SHP77 (cell line): Measurements from ENCODE around the gene TRNAU1AP.
A peak's percentile ranks its signal among the peaks of the same experiment; 100 is the strongest.
"Not testable (repeated sequence)": the region's sequence is repeated elsewhere in the genome, so short reads cannot be mapped to it uniquely, and the experiment has no call there.

Experiments
- DNase-seq, 2 experiments: peaks; one replicate each; lab custom pipeline; 2025; lab: John Stamatoyannopoulos, UW

The TRNAU1AP gene

DNA sequence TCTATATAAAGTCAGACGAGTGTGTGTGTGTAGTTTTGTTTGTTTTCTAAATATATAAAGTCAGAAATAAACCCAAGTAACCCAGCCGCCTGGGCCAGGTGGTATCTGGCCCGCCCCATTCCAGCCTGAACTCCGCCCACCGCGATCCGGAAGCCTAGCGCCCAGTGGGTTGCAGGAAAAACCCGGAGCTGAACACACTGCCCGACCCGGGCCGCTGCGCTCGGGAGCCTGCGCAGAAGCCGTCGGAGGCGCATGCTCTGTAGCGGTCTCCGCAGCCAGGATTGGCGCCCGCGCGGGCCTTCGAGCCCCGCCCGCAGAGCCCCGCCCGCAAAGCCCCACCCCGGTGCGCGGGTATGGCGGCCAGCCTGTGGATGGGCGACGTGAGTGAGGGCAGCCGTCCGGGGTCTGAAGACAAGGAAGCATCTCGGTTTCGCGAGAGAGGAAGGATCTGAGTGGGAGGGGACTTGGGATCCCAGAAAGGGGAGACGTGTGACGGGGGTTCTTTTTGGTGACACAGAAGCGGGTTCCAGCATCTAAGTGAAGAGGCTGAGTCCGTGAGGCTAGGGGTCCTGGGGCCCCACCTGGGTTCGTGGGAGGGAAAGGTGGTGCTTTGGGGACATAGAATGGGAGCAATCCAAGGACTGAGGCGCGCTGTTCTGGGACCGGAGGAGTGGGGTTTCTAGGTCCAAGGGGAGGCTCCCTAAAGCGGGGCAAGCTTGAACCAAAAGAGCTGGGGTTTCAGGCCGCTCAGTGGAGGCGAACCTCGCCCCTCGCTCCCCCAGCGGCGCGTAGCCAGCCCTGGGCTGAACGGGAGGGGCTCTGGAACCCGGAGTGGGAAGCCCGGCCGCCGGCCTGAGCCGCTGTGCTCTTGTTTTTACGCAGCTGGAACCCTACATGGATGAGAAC, at the start of gene TRNAU1AP:
TRNAU1AP (plus strand) TSS at position 328 of the 906 bp plus-strand sequence; CDS start at position 354, 26 bp downstream.
- DNase-seq: peak; percentile 93 to 95

DNA sequence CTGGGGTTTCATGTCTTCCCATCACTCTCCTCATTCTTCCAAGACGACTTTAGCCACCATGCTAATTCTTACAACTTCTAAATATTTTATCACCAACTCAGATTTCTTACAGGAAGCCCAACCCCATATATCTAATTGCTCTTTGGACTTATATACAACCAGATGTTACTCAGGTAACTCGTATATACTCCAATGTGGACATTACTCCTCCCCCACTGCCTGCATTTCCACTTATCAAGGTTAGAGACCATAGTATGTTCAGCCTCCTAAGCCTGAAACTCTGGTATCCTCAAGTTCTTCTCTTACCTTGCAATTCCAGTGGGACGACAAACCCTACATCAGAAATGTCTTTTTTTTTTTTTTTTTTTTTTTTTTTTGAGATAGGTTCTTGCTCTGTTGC, 49.8 kb upstream of the TRNAU1AP start:
- DNase-seq: no peak

DNA sequence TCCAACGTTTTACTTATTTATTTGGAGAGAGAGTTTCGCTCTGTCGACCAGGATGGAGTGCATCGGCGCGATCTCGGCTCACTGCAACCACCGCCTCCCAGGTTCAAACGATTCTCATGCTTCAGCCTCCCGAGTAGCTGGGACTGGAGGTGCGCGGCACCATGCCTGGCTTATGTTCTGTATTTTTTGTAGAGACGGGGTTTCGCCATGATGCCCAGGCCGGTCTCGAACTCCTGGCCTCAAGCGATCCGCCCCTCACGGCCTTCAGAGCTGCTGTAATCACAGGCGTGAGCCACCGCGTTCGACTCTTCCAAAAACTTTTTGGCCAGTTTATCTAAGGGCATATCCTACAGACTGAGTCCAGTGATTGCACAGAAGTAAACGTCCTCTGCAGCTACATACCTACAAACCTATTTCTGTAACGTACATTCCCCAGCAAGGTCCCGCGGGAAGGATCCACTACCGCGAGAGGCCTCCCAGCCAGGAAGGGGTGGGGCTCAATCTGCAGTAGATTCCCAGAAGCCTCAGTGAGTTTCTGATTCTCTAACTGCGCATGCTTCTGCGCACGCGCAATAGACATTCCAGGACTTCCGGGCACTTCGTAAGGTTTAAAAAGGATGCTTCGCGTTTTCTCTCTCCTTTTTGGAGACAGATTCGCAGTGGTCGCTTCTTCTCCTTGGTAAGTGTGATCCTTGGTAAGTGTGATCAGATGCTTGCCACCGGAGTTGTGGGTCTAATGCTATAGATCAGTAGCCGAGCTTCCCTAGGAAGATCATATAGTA, 47.3 kb upstream of the TRNAU1AP start, which contains the start of gene RCC1:
RCC1 (plus strand) TSS at position 638 of the 782 bp plus-strand sequence. CDS start 23,824 bp downstream, outside the sequence.
- peak; percentile 97 to 98 for DNase-seq

DNA sequence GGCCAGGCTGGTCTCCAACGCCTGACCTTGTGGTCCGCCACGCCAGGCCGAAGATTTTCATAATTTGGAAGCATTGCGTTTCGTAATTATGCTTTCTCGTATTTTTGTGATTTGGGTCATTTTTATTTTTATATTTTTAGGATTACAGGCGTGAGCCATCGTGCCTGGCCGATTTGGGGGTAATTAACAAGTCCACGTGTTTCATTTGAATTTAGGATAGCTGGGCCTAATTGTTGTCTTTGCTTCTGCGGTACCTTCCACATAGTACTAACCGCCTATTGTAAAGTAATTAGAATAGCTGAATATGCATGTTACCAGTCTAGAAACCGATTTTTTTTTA, 46.0 kb upstream of the TRNAU1AP start:
- DNase-seq: no peak

DNA sequence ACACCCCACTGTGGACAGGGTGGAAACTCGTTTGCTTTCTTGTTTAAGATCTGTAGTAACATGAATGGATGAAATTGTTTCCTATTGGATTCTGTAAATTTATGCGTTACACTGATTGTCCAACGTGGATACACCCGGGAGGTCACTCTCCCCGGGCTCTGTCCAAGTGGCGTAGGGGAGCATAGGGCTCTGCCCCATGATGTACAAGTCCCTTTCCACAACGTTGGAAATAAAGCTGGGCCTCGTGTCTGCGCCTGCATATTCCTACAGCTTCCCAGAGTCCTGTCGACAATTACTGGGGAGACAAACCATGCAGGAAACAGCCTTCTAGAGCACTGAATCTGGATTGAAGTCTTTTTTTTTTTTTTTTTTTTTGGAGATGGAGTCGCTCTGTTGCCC, 45.6 kb upstream of the TRNAU1AP start:
- no peak for DNase-seq

DNA sequence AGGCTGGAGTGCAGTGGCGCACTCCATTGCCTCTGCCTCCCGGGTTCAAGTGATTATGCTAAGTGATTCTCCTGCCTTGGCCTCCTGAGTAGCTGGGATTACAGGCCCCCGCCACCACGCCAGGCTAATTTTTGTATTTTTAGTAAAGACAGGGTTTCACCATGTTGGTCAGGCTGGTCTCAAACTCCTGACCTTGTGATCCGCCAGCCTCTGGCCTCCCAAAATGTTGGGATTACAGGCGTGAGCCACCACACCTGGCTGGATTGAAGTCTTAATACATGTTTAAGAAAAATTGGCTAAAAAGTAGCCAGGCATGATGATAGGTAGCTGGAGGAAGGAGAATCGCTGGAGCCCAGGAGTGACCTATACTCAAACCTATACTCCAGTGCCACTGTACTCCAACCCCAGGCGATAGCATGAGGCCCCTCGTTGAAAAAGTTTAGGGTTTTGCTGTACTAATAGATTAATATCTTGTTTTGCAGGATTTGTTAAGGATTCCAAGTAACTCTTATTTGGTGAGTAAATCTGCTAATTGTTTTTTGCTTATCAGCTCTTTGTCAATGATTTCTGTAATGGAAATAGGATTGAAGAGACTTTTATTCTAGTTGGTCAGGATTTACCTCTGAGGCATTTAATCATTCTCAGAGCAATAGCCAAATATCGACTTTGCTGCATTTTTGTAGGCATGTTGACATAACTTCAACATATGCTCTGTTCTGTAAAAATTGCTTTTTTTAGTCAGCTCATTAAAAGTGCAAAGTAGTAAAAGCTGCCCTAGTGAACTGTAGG, 45.0 kb upstream of the TRNAU1AP start:
- DNase-seq: no peak

DNA sequence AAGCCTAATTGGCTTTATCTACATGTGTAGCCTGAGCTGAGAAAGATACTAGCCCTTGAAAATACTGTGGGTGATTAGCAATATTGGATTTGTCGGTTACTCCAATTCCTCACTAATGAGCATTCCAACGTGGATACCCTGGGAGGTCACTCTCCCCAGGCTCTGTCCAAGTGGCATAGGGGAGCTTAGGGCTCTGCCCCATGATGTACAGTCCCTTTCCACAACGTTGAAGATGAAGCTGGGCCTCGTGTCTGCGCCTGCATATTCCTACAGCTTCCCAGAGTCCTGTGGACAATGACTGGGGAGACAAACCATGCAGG, 44.5 kb upstream of the TRNAU1AP start:
- no peak for DNase-seq

DNA sequence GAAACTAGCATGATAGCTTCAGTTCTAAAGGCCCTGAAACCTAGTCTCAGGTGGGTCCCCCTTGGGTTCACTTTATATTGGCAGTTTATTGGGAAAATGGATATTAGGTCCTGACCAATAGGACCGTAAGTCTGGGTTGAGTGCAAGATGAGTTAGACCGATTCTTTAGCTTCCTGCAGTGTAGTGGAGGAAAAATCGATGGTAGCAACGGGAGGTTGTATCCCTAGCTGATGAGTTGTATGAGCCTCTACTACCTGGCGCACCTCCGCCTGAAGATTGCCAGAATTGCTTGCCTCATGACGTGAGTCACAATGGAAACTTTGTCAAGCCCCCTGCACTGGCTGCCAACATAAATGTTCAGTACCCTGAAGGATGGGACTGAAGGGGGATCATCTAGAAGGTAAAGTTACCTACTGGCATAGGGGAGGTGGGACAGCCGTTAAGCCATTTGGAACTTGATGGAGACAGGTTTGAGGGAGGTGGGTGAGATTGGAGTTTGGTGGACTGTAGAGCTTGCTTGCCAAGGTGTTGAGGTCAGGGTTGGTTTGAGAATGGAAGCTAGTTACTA, 43.1 kb upstream of the TRNAU1AP start:
- DNase-seq: no peak

DNA sequence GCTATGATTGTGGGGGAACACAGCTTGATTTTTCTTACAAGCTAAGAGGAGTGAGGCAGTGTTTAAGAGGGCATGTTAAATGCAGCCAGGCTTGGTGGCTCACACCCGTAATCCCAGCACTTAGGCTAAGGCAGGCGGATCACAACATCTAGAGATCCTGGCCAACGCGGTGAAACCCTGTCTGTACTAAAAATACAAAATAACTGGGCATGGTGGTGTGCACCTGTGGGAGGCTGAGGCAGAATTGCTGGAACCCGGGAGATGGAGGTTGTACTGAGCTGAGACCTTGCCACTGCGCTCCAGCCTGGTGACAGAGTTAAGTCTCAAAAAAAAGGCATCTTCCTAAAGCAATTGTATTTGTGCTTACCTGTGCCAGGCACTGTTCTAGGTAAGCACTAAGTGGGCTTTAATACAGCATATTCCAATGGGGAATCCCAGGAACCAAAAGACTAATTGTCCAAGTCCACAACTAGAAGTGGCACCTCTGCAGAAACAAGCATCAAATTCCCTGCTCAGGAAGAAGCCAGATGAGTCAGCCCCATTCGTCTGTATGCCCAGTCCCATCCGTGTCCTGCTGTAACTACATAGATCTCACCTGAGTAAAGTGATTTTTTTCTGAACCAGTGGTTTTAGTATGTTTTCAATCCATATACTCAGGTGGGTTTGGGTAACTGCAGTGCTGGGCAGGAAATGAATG, 42.5 kb upstream of the TRNAU1AP start:
- no peak for DNase-seq

DNA sequence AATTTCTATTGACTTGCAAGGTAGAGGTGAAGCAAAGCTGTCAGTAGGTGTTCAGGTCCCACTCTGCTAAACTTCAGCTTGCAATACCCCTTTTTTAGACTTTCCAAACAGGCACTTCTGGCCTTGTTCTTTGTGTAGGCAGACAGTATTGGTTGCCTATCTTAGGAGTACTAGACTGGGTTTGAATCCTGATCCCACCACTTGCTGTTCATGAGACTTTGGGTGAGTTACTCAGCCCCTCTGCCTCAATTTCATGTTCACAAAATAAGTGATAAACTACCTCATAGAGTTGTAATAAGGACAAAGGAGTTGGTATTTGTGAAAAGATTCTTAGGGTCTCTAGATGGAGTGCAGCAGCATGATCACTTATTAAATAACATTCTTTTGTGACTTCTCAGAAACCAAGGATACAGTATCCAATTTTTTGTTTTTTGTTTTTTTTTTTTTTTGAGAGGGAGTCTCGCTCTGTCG, 41.9 kb upstream of the TRNAU1AP start:
- DNase-seq: no peak

DNA sequence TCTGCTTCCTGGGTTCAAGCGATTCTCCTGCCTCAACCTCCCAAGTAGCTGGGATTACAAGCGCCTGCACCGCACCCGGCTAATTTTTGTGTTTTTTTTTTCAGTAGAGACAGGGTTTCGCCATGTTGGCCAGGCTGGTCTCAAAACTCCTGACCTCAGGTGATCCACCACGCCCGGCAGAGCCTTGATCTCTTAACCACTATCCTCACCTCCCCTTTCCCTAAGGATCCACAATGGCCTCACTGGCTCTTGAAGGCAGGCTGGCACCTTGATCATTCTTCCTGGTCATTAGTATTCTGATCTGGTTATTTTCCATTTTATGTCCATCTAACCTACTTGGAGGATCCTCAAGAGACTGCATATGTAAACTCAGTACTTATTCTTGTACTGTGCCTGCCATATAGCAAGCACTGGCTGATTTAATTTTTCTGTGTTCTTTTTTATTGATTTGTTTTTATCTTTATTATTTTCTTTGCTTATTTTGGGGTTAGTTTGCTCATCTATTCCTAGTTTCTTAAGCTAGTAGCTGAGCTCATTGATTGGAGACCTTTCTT, 40.8 kb upstream of the TRNAU1AP start:
- no peak for DNase-seq

DNA sequence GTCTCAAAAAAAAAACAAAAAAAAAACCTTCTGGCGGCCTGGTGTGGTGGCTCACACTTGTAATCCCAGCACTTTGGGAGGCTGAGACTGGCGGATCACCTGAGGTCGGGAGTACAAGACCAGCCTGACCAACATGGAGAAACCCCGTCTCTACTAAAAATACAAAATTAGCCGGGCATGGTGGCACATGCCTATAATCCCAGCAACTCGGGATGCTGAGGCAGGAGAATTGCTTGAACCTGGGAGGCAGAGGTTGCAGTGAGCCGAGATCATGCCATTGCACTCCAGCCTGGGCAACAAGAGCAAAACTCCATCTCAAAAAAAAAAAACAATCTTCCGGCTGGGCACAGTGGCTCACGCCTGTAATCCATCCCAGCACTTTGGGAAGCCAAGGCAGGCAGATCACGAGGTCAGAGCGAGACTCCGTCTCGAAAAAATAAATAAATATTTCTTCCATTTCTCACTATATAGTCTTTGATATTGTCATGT, 38.4 kb upstream of the TRNAU1AP start:
- DNase-seq: not testable (repeated sequence)

DNA sequence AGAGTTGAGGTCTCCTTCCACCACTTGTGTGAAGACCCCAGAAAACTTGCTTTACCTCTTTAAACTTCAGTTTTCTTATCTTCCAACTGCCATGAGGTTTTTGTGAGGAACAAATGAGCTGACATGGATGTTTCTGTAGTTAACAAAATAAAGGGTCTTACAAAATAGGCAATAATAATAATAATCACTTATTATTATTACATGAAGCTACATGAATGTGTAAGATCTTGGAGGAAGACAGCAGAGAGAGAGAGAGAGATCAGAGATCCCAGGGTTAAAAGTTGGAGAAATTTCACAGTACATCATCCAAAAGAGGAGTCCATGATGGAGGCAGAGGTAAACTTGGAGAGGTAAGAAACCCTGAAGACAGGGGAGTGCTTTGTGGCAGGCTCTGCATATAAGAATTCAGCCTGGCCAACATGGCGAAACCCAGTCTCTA, 36.3 kb upstream of the TRNAU1AP start:
- DNase-seq: no peak

DNA sequence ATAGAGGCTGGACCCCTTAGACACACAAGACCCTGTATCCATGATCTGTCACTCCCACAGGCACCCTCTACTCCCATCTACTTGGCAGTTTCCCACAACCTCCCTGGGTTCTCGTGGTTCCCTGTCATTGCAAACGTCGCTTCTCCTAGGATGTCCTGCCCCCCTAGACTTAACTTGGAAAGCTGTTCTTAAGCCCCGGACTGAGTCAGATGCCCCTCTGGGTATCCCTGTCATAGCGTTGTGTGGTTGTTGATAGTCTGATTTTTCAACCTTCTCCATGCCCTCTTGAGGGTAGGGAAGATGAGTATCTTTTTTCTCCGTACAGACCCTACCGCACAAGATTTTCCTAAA, 35.3 kb upstream of the TRNAU1AP start:
- DNase-seq: no peak

DNA sequence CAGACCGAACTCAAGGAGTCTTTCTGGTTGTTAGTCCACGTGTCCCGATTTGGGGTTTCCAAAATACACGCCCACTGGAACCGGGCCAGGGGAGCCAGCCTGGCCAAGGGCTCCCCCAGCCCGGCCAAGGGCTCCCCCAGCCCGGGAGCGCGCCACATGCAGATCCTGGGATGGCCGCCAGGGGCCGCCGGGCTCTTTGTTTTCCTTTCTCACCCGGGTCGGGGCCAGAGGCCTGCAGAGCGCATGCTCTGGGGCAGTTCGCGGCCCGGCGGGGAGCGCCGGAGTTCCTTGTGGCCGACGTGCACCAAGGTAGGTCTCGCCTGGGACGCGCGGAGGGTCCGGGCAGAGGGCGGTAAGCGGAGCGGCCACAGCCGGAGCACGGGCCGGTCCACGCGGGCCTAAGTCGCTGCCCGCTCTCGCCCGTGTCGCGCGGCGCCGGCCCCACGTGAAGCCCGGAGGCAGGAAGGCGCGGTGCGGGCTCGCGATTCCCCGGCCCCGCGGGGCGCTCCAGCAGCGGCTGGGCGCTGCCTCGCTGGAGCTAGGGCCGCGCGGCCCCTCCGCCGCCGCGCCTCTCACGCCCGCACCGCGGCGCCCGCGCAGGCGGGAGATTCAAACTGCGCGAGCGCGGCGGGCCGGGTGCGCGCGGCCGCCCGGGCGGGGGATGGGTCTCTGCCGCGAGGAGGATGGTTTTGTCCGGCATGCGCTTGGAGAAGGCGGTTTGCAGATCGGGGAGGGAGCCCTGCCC, 34.7 kb upstream of the TRNAU1AP start:
- DNase-seq: peak; percentile 73 to 82

DNA sequence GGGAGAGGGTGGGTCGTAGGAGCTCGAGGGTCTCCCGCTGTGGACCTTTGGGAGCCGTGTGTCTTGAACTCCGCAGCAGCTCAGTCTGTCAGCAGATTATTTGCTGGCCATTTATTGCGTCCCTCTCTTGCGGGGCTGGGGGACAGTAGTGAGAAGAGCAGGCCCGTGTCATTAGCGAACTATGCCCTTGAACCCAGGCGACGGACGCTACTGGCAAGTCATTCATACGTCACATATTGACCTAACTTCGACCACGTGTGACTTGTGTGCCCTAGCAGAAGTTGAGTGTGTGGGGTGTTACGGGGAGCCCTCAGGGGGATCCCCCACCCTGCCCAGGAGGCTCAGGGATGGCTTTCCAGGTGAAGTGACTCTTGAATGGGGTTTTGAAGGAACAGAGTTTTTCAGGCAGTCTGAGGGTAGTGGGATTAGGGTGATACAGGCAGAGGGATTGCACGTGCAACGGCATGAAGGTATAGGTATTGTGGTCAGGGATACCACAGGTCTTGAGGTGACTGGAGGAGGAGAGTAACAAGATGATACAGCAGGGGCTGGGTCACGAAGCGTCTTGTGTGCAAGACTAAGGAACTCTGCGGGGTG, 34.0 kb upstream of the TRNAU1AP start:
- DNase-seq: no peak

DNA sequence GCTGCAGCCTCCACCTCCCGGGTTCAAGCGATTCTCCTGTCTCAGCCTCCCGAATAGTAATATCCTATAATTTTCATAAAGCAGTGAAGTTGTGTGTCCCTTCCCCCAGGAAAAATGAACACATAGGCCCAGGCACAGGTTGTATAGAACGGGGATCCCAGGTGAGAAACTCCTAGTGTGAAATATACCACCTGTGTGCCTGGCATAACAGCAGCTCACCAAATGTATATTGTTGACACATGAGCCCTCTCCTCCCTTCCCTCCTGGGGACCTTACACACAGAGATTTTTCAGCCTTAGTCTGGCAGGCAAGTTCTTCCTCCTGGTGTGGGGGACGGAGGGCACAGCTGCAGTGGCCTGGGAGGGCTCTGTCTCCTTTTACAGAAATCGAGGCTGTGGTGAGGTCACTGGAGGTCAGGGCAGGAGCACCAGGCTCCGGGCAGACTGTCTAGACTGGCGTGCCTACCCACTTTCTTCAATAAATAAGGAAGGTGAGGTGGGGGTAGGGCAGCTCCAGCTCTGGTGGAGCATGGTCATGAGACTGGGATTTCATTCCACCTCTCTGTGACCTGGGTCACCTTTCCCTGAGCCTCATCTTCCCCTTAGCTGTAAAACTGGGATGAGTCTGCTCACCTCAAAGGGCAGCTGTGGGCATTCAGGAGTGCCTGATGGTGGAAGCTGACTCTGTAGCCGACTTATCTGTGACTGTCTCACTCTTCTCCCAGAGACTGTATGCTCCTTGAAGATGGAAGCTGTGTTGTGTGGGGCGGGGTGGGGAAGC, 32.7 kb upstream of the TRNAU1AP start:
- no peak for DNase-seq

DNA sequence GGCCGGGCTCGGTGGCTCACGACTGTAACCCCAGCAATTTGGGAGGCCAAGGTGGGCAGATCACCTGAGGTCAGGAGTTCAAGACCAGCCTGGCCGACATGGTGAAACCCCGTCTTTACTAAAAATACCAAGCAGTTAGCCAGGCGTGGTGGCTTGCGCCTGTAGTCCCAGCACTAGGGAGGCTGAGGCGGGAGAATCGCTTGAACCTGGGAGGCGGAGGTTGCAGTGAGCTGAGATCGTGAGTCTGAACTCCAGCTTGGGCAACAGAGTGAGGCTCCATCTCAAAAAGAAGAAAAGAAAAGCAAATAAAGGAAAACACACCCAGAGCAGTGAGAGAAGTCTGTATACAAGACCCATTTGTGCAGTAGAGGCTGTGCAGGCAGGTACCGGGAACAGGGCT, 32.1 kb upstream of the TRNAU1AP start:
- not testable (repeated sequence) for DNase-seq
